HG03575 (cell line): ENCODE measurements around the gene NAGPA.
A peak's percentile ranks its signal among the peaks of the same experiment; 100 is the strongest.
"Not testable (repeated sequence)": the region's sequence is repeated elsewhere in the genome, so short reads cannot be mapped to it uniquely, and the experiment has no call there.

Experiments
- ATAC-seq: cut with Tn5 transposase; IDR thresholded peaks from one replicate; pipeline ENCODE4 v1.9.1; 2021; ENCODE audit not compliant: unreplicated experiment, insufficient number of reproducible peaks, low FRiP score; ENCODE audit errors: extremely low read depth

The NAGPA gene

GRCh38 chr16:5062790-5063765 lies 29.3 kb upstream of the NAGPA start:
- no peak for ATAC-seq

- no peak for ATAC-seq
These were observed 28.3 kb upstream of the NAGPA start for GRCh38 chr16:5062051-5062450.

- no peak for ATAC-seq
These were observed 26.4 kb upstream of the NAGPA start for GRCh38 chr16:5060073-5060641.

- ATAC-seq, result no peak
These were observed 25.8 kb upstream of the NAGPA start for GRCh38 chr16:5059386-5060072.

- no peak for ATAC-seq
These were observed 24.7 kb upstream of the NAGPA start for GRCh38 chr16:5058476-5058875.

- no peak for ATAC-seq
These were observed 22.6 kb upstream of the NAGPA start for GRCh38 chr16:5056352-5056751.

- no peak for ATAC-seq
These were observed 21.4 kb upstream of the NAGPA start for GRCh38 chr16:5054876-5055865.

- ATAC-seq, result no peak
These were observed 13.2 kb upstream of the NAGPA start for GRCh38 chr16:5046914-5047313.

GRCh38 chr16:5045499-5046115 lies 11.9 kb upstream of the NAGPA start:
- no peak for ATAC-seq

GRCh38 chr16:5044581-5044980 lies 10.8 kb upstream of the NAGPA start:
- not testable (repeated sequence) for ATAC-seq

- ATAC-seq, result no peak
These were observed 10.3 kb upstream of the NAGPA start for GRCh38 chr16:5044011-5044540.

- no peak for ATAC-seq
These were observed 8.9 kb upstream of the NAGPA start for GRCh38 chr16:5042574-5043171.

GRCh38 chr16:5041600-5042133 lies 7.9 kb upstream of the NAGPA start:
- peak; percentile 56 for ATAC-seq

- ATAC-seq, result no peak
These were observed 6.7 kb upstream of the NAGPA start for GRCh38 chr16:5040451-5040850.

- ATAC-seq, result no peak
These were observed 2.8 kb upstream of the NAGPA start for GRCh38 chr16:5036228-5037156.

GRCh38 chr16:5035909-5036227 lies 2.1 kb upstream of the NAGPA start:
- ATAC-seq, result no peak

- no peak for ATAC-seq
These were observed 410 bp upstream of the NAGPA start for GRCh38 chr16:5034167-5034523.
